ENCODE data around the gene CDH5. TPM values are rescaled to one million over a fixed set of nuclear protein-coding genes. Genes with fewer than 3 reads are reported as not detected.

The CDH5 gene
- polyA plus RNA-seq, 1 of the 3 experiments (the other 2 are of a cell fraction): not detected

- 52% methylated on average over 5 of the region's 7 CpGs for WGBS (ENCODE audit: low lambda C conversion rate)
- ChIA-PET CTCF (interaction anchor here (1.0 to 1.6 kb wide), 3 partner anchors 35 to 209 kb away, joined by 3 to 4 read pairs (median 3); no protein-coding TSS in a partner anchor), POLR2A (no interaction called here)
- Histone ChIP-seq H3K9me2 (no peaks in the 10 kb centered on the region), H3K36me3 (replicated peaks in 1 of 2; ENCODE audit: control insufficient read depth in 1 of 2, insufficient read depth in 2 of 2, low read length in 1 of 2) (no peaks in the 10 kb centered on the region), H2AFZ (ENCODE audit: low read depth) (no peak overlapping the region), H3K27me3 (ENCODE audit: insufficient read depth) (peaks cover 6% of the 10 kb centered on the region; the same call in 1 of the 2 replicates), H3K4me2 (no peak overlapping the region; the same call in 1 of the 2 replicates), H3K9ac (no peak overlapping the region), H3K4me3 (ENCODE audit: low read depth in 2 of 2, low read length in 1 of 2) (no peak overlapping the region), H3F3A (replicated peaks; ENCODE audit: insufficient read depth) (no peaks in the 10 kb centered on the region), H3K27ac (ENCODE audit: low read depth in 2 of 2, low read length in 1 of 2) (no peak overlapping the region), H3K79me2 (ENCODE audit: insufficient read depth) (no peaks in the 10 kb centered on the region), H3K9me3 (no peaks in the 10 kb centered on the region), H3K4me1 (ENCODE audit: control insufficient read depth in 1 of 2, insufficient read depth in 2 of 2, low read depth in 1 of 2, low read length in 1 of 2) (peaks cover 0 to 3% of the 10 kb centered on the region in 2 experiments; a peak in 1 of 4 replicates), H4K20me1 (ENCODE audit: insufficient read depth) (no peaks in the 10 kb centered on the region)
- no peak for DNase-seq
- no peak for TF ChIP-seq MAX (IDR thresholded peaks at IDR 0.05; ENCODE audit: low read depth)
- TF ChIP-seq PBX3 (IDR thresholded peaks at IDR 0.05): no peak
- no peak for TF ChIP-seq CTCF (IDR thresholded peaks at IDR 0.05)
- no peak for TF ChIP-seq EZH2phosphoT487 (IDR thresholded peaks at IDR 0.05; ENCODE audit: borderline replicate concordance, low read depth)
- no peak for TF ChIP-seq YY1 (IDR thresholded peaks at IDR 0.05; ENCODE audit: low read depth)
- TF ChIP-seq RAD21 (IDR thresholded peaks at IDR 0.05; ENCODE audit: low read length): no peak
- TF ChIP-seq NFIC (IDR thresholded peaks at IDR 0.05; ENCODE audit: borderline replicate concordance): no peak
- TF ChIP-seq JUND (IDR thresholded peaks at IDR 0.05): no peak
- TF ChIP-seq MXI1 (IDR thresholded peaks at IDR 0.05; ENCODE audit: low read depth, low read length): no peak
- no peak for TF ChIP-seq FOXM1 (IDR thresholded peaks at IDR 0.05; ENCODE audit: low read depth)
- no peak for TF ChIP-seq RXRA (IDR thresholded peaks at IDR 0.05; ENCODE audit: borderline replicate concordance, low read depth)
- TF ChIP-seq RCOR1 (IDR thresholded peaks at IDR 0.05; ENCODE audit: low read length): no peak
- TF ChIP-seq SIN3A (IDR thresholded peaks at IDR 0.05; ENCODE audit: borderline replicate concordance, low read depth, low read length): no peak
- no peak for TF ChIP-seq NRF1 (IDR thresholded peaks at IDR 0.05; ENCODE audit: low read depth, low read length)
- TF ChIP-seq RFX5 (IDR thresholded peaks at IDR 0.05; ENCODE audit: low read length): no peak
These were observed 75.3 kb downstream of the CDH5 start for GRCh38 chr16:66441586-66442375.
